GM10248 (cell line): ENCODE results near the gene ZNF593OS.

Source experiments
- CTCF ChIA-PET: fragments of 300-600 bp; sonication (Branson Sonifier 250); formaldehyde crosslinking; extraction: SDS; loops from one replicate; lab custom pipeline; 2021; ENCODE audit warnings: antibody characterized with exemption; lab: Yijun Ruan, JAX
- POLR2A ChIA-PET: fragments of 350-650 bp; sonication (Branson Sonifier 250); formaldehyde crosslinking; extraction: SDS; loops from one replicate; lab custom pipeline; 2020; ENCODE audit warnings: antibody characterized with exemption; lab: Yijun Ruan, JAX
- DNase-seq: peaks from one replicate; pipeline ENCODE4 v3.0.0; 2012; ENCODE audit errors: extremely low spot score
- TF ChIP-seq, protein P1 (sequence below): IDR thresholded peaks from 2 replicates; pipeline ENCODE4 v1.5.1; 2012; ENCODE audit warnings: mild to moderate bottlenecking, low read depth; ENCODE audit errors: extremely low read depth, missing control alignments, control extremely low read depth

ZNF593OS gene

DNA sequence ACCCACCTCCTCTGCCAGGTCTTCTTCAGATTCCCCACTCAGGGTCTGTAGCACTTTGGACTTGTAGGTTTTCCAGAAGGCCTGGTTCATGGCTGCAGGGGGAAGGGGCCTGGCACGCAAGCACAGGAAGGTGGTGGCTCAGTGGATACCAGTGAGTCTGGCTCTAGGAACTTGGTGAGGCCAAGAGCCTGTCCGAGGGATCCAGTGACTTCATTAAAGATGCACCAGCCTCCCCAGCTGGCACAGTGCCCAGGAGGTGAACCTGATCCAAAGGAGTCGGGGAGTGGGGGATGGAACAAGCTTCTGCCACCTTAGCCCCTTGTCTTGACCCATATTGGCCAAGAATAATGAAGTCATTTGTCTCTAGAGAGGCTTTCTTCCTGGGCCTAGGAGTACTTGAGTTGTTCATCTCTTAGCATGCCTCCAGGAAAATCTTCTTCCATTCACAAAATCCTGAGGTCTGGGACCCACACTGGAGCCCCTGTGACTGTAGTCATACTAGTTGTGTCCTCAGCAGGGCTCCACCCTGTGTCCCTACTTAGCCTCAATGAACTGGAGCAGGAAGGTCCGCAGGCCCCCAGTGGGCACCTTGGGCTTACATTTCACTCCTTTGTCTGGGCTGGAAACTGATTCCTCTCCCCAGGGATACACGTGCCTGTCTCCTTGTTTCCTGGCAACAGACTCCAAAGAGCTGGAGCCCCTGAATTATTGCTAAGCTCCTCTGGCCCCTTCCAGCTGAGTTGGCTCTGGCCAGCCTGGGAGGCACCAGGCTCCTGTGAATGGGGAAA is 3.0 kb downstream of the ZNF593OS start, which contains the start of gene C1orf232:
Gene C1orf232, minus strand, starts transcription at position 554 of the 788 bp plus-strand sequence. Its CDS starts 464 bp downstream, at position 90.
- ChIA-PET POLR2A (no interaction called here), CTCF (interaction anchor here (1.4 to 3.4 kb wide), 13 partner anchors 11 to 249 kb away, joined by 3 to 44 read pairs (median 6); partner anchors contain the start of genes CEP85 and CNKSR1)
- DNase-seq = no peak
- TF ChIP-seq, protein P1, sequence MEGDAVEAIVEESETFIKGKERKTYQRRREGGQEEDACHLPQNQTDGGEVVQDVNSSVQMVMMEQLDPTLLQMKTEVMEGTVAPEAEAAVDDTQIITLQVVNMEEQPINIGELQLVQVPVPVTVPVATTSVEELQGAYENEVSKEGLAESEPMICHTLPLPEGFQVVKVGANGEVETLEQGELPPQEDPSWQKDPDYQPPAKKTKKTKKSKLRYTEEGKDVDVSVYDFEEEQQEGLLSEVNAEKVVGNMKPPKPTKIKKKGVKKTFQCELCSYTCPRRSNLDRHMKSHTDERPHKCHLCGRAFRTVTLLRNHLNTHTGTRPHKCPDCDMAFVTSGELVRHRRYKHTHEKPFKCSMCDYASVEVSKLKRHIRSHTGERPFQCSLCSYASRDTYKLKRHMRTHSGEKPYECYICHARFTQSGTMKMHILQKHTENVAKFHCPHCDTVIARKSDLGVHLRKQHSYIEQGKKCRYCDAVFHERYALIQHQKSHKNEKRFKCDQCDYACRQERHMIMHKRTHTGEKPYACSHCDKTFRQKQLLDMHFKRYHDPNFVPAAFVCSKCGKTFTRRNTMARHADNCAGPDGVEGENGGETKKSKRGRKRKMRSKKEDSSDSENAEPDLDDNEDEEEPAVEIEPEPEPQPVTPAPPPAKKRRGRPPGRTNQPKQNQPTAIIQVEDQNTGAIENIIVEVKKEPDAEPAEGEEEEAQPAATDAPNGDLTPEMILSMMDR = no peak

DNA sequence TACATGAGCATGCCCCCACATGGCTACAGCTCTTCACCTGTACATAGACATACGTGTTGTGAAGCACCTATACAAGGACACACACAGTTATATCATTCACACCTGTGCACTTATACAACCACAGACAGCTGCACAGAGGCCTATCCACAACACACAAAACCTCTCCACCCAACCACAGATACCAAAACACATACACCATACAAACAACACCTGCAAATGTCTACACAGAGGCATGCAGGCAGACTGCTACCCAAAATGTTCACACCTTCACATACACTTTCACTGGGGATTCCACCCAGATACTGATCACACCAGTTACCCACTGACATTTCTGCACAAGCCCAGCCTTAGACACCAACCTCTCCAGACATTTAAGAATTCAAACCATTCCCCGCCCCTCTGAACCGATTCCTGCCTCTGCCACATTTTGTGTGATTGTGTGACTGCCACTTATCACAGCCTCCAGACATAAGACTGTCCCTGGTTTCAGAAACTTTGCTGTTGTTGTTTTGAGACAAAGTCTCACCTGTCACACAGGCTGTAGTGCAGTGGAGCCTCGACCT is 4.8 kb downstream of the ZNF593OS start:
- TF ChIP-seq, protein P1 = no peak
- POLR2A ChIA-PET = no interaction called here
- CTCF ChIA-PET = interaction anchor here (1.1 to 1.2 kb wide), 3 partner anchors 11 to 65 kb away, joined by 3 read pairs; no protein-coding TSS in a partner anchor
- DNase-seq = no peak

DNA sequence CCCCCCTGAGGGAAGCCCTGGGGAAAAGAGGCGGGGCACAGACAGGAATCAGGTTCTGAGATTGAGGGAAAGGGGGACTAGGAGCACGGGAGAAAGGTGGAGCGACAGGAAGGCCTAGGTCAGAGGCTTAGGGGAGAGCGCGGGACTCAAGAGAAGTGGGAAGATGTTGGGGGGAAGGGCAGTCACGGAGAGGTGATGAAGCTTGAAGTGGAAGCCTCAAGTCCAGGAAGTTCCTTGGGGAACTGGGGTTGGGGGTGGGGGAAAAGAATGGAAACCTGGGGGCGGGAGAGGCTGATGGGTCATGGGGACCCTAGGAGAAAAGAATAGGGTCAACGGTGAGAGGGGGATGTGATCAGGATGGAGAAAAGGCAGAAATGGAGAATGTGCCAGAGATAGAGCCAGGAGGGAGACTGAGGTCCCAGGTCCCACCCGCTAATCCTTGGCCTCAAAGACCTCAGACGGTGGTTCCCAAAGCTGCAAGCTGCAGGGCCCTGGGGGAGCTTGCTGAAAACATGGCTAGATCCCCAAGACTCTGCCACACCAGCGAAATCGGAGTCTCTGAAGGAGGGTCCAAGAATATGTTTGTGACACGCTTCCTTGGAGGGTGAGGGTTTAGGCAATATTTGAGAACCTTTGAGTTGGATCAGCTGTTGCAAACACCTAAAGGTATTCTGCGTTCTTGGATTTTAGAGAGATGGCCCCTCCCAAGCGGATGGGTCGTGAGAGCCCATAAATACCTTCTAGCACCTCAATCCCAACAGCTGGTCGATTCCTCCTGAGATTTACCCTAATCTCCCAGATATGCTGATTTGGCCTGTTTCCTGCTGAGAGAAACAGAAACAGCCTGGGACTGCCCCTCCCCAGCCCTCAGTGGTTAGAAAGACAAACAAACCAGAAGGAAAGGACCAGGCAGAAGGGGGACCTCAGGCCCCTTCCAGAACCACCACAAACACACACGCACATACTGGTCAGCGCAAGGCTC is 6.5 kb downstream of the ZNF593OS start:
- TF ChIP-seq, protein P1 = no peak
- ChIA-PET POLR2A (no interaction called here), CTCF (interaction anchor here (0.7 to 1.3 kb wide), 10 partner anchors 9 to 130 kb away, joined by 3 to 5 read pairs (median 3); partner anchors contain the start of gene CATSPER4)
- no peak for DNase-seq

DNA sequence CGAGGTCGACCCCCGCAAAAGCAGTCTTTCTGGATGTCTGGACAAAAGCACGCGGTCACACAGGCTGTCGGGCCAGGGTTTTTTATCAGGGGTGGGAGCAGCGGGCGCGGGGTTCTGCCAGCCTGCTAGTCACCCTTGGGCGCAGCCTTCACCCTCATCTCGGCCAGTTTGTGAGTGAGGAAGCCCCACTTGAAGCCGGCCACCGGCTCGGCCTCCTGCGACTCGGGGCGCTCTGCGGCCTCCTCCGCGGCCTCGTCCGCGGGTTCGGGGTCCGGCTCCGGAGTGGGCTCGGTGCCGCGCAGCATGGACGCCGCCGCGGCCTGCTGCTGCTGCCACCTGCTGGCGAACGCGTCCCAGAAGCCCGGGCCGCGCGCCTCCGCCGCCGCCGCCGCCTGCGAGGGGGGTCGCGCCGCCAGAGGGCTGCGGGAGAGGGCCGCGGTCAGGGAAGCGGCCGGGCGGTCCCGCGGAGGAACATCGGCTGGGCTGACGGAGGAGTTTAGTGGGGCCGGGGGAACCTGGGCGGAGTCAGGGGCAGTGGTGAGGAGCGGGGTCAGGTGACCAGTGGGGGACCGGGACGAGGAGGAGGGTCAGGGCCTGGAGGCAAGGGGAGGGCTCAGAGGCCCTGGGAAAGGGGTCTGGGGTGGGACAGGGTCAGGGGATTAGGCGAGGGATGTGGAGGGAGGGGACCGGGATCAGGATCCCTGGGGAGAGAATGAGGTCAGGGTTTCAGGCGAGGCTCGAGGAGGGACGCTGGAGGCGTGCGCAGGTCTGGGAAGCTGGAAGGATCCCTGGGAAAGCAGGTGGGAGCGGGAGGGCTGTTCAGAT is 7.4 kb downstream of the ZNF593OS start:
- TF ChIP-seq, protein P1 = peak; percentile 74
- peak; percentile 74 for DNase-seq
- ChIA-PET CTCF (interaction anchor here (0.8 to 1.8 kb wide), 9 partner anchors 16 to 129 kb away, joined by 3 to 6 read pairs (median 4); no protein-coding TSS in a partner anchor), POLR2A (no interaction called here)

DNA sequence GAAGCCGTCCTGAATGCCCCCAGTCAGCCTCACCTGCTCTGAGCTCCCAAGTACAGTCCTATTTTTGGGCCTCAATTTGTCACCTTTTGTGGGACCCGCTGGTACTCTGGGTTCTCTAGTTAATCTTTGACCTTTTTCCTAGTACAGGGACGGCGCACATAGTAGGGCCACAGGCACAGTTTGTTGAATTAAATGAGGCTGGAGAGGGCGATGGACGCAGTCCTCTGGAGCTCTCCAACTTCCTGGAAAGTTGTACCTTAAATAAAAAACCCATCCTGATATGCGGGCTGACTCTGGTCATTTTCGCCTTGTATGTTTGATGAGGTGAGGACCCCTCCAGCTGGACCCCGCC is 8.0 kb downstream of the ZNF593OS start:
- DNase-seq = no peak
- TF ChIP-seq, protein P1 = no peak
- POLR2A ChIA-PET = no interaction called here

More for the DNA sequence above, 8.0 kb downstream of the ZNF593OS start:
- CTCF ChIA-PET = interaction anchor here (0.8 to 1.8 kb wide), 5 partner anchors 17 to 129 kb away, joined by 3 to 6 read pairs (median 4); no protein-coding TSS in a partner anchor
